Adipocyte (in vitro differentiated cells): ENCODE results near the gene RAPGEF3.

ENCODE experiments used
- DNase-seq: peaks from one replicate; pipeline ENCODE4 v3.0.0-alpha.2; 2015; ENCODE audit warnings: low read depth
- H3K27me3 ChIP-seq: replicated peaks from 2 replicates; pipeline ENCODE4 v1.7.0; 2013; ENCODE audit warnings: mild to moderate bottlenecking, low read length, moderate library complexity; ENCODE audit not compliant: control insufficient read depth, insufficient read depth
- H3K36me3 ChIP-seq: 2 replicates; pipeline ENCODE4 v1.7.0; 2013; ENCODE audit warnings: low read length, mild to moderate bottlenecking, moderate library complexity; ENCODE audit not compliant: control insufficient read depth, insufficient read depth, severe bottlenecking
- H3K4me1 ChIP-seq: 2 replicates; pipeline ENCODE4 v1.7.0; 2013; ENCODE audit warnings: mild to moderate bottlenecking, low read length, moderate library complexity; ENCODE audit not compliant: control insufficient read depth, insufficient read depth
- H3K4me3 ChIP-seq: 2 replicates; pipeline ENCODE4 v1.7.0; 2013; ENCODE audit warnings: mild to moderate bottlenecking, low read length, moderate library complexity
- H3K9ac ChIP-seq: 2 replicates; pipeline ENCODE4 v1.7.0; 2013; ENCODE audit warnings: mild to moderate bottlenecking, low read length, moderate library complexity
- H3K9me3 ChIP-seq: 2 replicates; pipeline ENCODE4 v1.7.0; 2013; ENCODE audit warnings: mild to moderate bottlenecking, low read length, moderate library complexity; ENCODE audit not compliant: control insufficient read depth

The RAPGEF3 gene

GRCh38 chr12:47752121-47752520, 6.6 kb downstream of the RAPGEF3 start:
- Histone ChIP-seq H3K27me3 (no peaks in the 10 kb centered on the region), H3K4me3 (no peak overlapping the region), H3K9me3 (no peaks in the 10 kb centered on the region), H3K36me3 (no peaks in the 10 kb centered on the region), H3K4me1 (peaks cover 15% of the 10 kb centered on the region), H3K9ac (no peak overlapping the region)
- DNase-seq = no peak

GRCh38 chr12:47751561-47751960, 7.1 kb downstream of the RAPGEF3 start:
- Histone ChIP-seq H3K36me3 (no peaks in the 10 kb centered on the region), H3K27me3 (no peaks in the 10 kb centered on the region), H3K4me1 (peaks cover 15% of the 10 kb centered on the region), H3K9me3 (no peaks in the 10 kb centered on the region), H3K4me3 (no peak overlapping the region), H3K9ac (no peak overlapping the region)
- no peak for DNase-seq

GRCh38 chr12:47750916-47751470, 7.7 kb downstream of the RAPGEF3 start:
- no peaks in the 10 kb centered on the region for H3K9me3 ChIP-seq
- H3K27me3 ChIP-seq = no peaks in the 10 kb centered on the region
- no peak for DNase-seq
- no peak overlapping the region for H3K9ac ChIP-seq
- H3K4me1 ChIP-seq = peaks cover 15% of the 10 kb centered on the region
- H3K36me3 ChIP-seq = no peaks in the 10 kb centered on the region
- no peak overlapping the region for H3K4me3 ChIP-seq

GRCh38 chr12:47750229-47750798, 8.4 kb downstream of the RAPGEF3 start:
- no peak for DNase-seq
- H3K36me3 ChIP-seq = no peaks in the 10 kb centered on the region
- no peak overlapping the region for H3K4me3 ChIP-seq
- no peak overlapping the region for H3K9ac ChIP-seq
- peaks cover 15% of the 10 kb centered on the region for H3K4me1 ChIP-seq
- H3K9me3 ChIP-seq = no peaks in the 10 kb centered on the region
- H3K27me3 ChIP-seq = peaks cover 7% of the 10 kb centered on the region

- peaks cover 18% of the 10 kb centered on the region for H3K27me3 ChIP-seq
- H3K9me3 ChIP-seq = no peaks in the 10 kb centered on the region
- DNase-seq = no peak
- H3K36me3 ChIP-seq = no peaks in the 10 kb centered on the region
- no peak overlapping the region for H3K9ac ChIP-seq
- peaks cover 13% of the 10 kb centered on the region for H3K4me1 ChIP-seq
- no peak overlapping the region for H3K4me3 ChIP-seq
Measured at GRCh38 chr12:47748899-47749298, 9.8 kb downstream of the RAPGEF3 start.

GRCh38 chr12:47748507-47748828, 10.2 kb downstream of the RAPGEF3 start:
- H3K9me3 ChIP-seq = no peaks in the 10 kb centered on the region
- no peak for DNase-seq
- H3K4me1 ChIP-seq = peaks cover 8% of the 10 kb centered on the region
- H3K36me3 ChIP-seq = no peaks in the 10 kb centered on the region
- no peak overlapping the region for H3K4me3 ChIP-seq
- peaks cover 18% of the 10 kb centered on the region for H3K27me3 ChIP-seq
- no peak overlapping the region for H3K9ac ChIP-seq

GRCh38 chr12:47747596-47748506, 10.8 kb downstream of the RAPGEF3 start:
- no peak overlapping the region for H3K9ac ChIP-seq
- no peak overlapping the region for H3K4me3 ChIP-seq
- no peaks in the 10 kb centered on the region for H3K36me3 ChIP-seq
- peaks cover 18% of the 10 kb centered on the region for H3K27me3 ChIP-seq
- DNase-seq = no peak
- H3K9me3 ChIP-seq = no peaks in the 10 kb centered on the region
- peaks cover 2% of the 10 kb centered on the region for H3K4me1 ChIP-seq

GRCh38 chr12:47747126-47747525, 11.6 kb downstream of the RAPGEF3 start:
- H3K9me3 ChIP-seq = no peaks in the 10 kb centered on the region
- H3K9ac ChIP-seq = no peak overlapping the region
- H3K27me3 ChIP-seq = peaks cover 22% of the 10 kb centered on the region
- no peak overlapping the region for H3K4me3 ChIP-seq
- no peaks in the 10 kb centered on the region for H3K4me1 ChIP-seq
- H3K36me3 ChIP-seq = no peaks in the 10 kb centered on the region
- DNase-seq = no peak

GRCh38 chr12:47746523-47746922, 12.2 kb downstream of the RAPGEF3 start:
- no peak overlapping the region for H3K4me3 ChIP-seq
- H3K36me3 ChIP-seq = no peaks in the 10 kb centered on the region
- DNase-seq = no peak
- H3K4me1 ChIP-seq = no peaks in the 10 kb centered on the region
- H3K9me3 ChIP-seq = no peaks in the 10 kb centered on the region
- H3K27me3 ChIP-seq = peaks cover 22% of the 10 kb centered on the region
- H3K9ac ChIP-seq = no peak overlapping the region

- H3K4me3 ChIP-seq = no peak overlapping the region
- no peaks in the 10 kb centered on the region for H3K4me1 ChIP-seq
- H3K36me3 ChIP-seq = no peaks in the 10 kb centered on the region
- H3K9ac ChIP-seq = no peak overlapping the region
- no peaks in the 10 kb centered on the region for H3K9me3 ChIP-seq
- peaks cover 22% of the 10 kb centered on the region for H3K27me3 ChIP-seq
- DNase-seq = no peak
Measured at GRCh38 chr12:47746073-47746472, 12.6 kb downstream of the RAPGEF3 start.

GRCh38 chr12:47745485-47746041, 13.1 kb downstream of the RAPGEF3 start:
- Histone ChIP-seq H3K4me3 (no peak overlapping the region), H3K27me3 (peaks cover 22% of the 10 kb centered on the region), H3K9ac (no peak overlapping the region), H3K9me3 (no peaks in the 10 kb centered on the region), H3K4me1 (no peaks in the 10 kb centered on the region), H3K36me3 (no peaks in the 10 kb centered on the region)
- DNase-seq = no peak
